NCI-H1417 (cell line): ENCODE data around the gene MED27.

Experiments
- DNase-seq, 3 experiments: peaks; one replicate each; lab custom pipeline; 2025; lab: John Stamatoyannopoulos, UW

Gene MED27

DNA sequence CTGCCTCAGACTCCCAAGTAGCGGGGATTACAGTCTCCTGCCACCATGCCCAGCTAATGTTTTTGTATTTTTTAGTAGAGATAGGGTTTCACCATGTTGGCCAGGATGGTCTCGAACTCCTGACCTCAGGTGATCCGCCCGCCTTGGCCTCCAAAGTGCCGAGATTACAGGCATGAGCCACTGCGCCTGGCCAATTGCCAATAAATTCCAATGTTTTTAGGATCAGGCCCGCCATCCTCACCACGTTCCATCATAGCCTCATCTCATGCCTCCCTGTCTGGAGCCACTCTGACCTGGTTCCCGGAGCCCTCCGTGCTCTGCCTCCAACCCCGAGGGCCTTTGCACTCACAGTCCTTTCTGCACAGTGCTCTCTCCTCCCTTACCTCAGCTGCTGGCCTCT lies 268.3 kb downstream of the MED27 start:
- no peak for DNase-seq

- peak; percentile 30 to 68 (median 37) for DNase-seq
Measured at GRCh38 chr9:131810351-131811170, 269.1 kb downstream of the MED27 start.
